Adrenal gland (tissue), 12 donors: ENCODE data around the gene HOXA13. TPM values are rescaled to one million over a fixed set of nuclear protein-coding genes. Genes with fewer than 3 reads are reported as not detected.

Experiments
- DNase-seq, 7 donors: peaks; one replicate each; pipeline ENCODE4 v3.0.0-alpha.2; 2019 to 2020
- H3K27ac ChIP-seq, 5 donors: fragments of 200-600 bp; sonication (generic) in 4 of 5; 1 replicate in 3 of 5; 2 replicates in 2 of 5; pipeline versions ENCODE4 v1.5.1 to v1.8.0; 2016 to 2020; ENCODE audit warnings: mild to moderate bottlenecking in 1 of 5
- H3K27me3 ChIP-seq: fragments of 200-600 bp; 2 replicates; pipeline ENCODE4 v1.8.0; 2021
- H3K36me3 ChIP-seq, 2 donors: fragments of 200-600 bp; replicated peaks in 1 of 2; 1 replicate in 1 of 2; 2 replicates in 1 of 2; pipeline versions ENCODE4 v1.5.1 to v1.8.0; 2018 to 2022
- H3K4me1 ChIP-seq, 2 donors: fragments of 200-600 bp; replicated peaks in 1 of 2; 1 replicate in 1 of 2; 2 replicates in 1 of 2; pipeline versions ENCODE4 v1.5.1 to v1.8.0; 2018 to 2021
- H3K4me3 ChIP-seq, 4 donors: fragments of 200-600 bp; sonication (generic) in 3 of 4; one replicate each; pipeline ENCODE4 v1.5.1; 2016 to 2018
- H3K9me3 ChIP-seq, 3 donors: fragments of 200-600 bp; sonication (generic) in 1 of 3; replicated peaks in 1 of 3; 1 replicate in 2 of 3; 2 replicates in 1 of 3; pipeline versions ENCODE4 v1.5.1 to v1.8.0; 2016 to 2021
- POLR2A ChIP-seq, 2 donors: fragments of 450-650 bp; IDR thresholded peaks; one replicate each; pipeline ENCODE4 v1.6.1; 2017; ENCODE audit warnings: antibody characterized with exemption in 2 of 2, mild to moderate bottlenecking in 2 of 2, moderate library complexity in 1 of 2
- WGBS, 4 donors: extraction: QIAGEN DNeasy Blood & Tissue Kit in 2 of 4; methylation state at CpG; one replicate each; pipeline versions ENCODE4 v1.1.5 to v1.1.7; 2013 to 2017; 5-methylcytosine and 5-hydroxymethylcytosine counted together
- intact Hi-C, 2 donors: fragments of 100-400 bp; cut with DNase I; formaldehyde crosslinking; loops; one replicate each; pipeline versions ENCODE4 v1.14.1 to v1.15.0; 2022 to 2023
- polyA plus RNA-seq, 3 donors: library from polyadenylated mRNA; stranded (reverse); fragments of 200-250 nt in 2 of 3; fragments of 350-450 nt in 1 of 3; fragmentation: Illumina TruSeq in 1 of 3; extraction: RNeasy Lipid Tissue Mini Kit (QIAGEN cat#74804) in 1 of 3; gene quantifications; one replicate each; pipeline ENCODE4 v1.2.3, GENCODE V29; 2013 to 2014
- total RNA-seq, 9 donors: library from RNA; depleted of rRNA in 4 of 9; stranded (reverse); fragments of >200 nt in 4 of 9; fragments of 120-200 nt in 1 of 9; fragmentation: NEBNext Ultra II Directional in 1 of 9; extraction: Animal tissue kit (Norgen Biotek cat#: 25700) in 1 of 9; gene quantifications; one replicate each; pipeline versions ENCODE4 v1.1.0 to v1.2.4, GENCODE V29; 2013 to 2023
- TF ChIP-seq, protein P1 (sequence below), 6 experiments: fragments of 450-650 bp in 4 of 6; fragments of 200-600 bp in 2 of 6; sonication (generic) in 1 of 6; IDR thresholded peaks; 1 replicate in 5 of 6; 2 replicates in 1 of 6; pipeline versions ENCODE4 v1.5.1 to v1.8.0; 2016 to 2021; ENCODE audit warnings: antibody characterized with exemption in 6 of 6, mild to moderate bottlenecking in 2 of 6, moderate library complexity in 1 of 6
- donor health status: healthy with polysubstance abuse.
- donor health status: Bipolar disorder and iron deficiency.
- donor health status: DM: yes; HTN: yes; CAD: no.
- donor health status: DM: no; HTN: no; CAD: no.
- donor health status: DM: no; HTN: no; CAD: no.
- donor health status: DM: yes; HTN: yes; CAD: no.

Gene HOXA13
- total and polyA plus RNA-seq, 12 donors = 0.17 to 1.4 (median 0.56) TPM; not detected in 1

DNA sequence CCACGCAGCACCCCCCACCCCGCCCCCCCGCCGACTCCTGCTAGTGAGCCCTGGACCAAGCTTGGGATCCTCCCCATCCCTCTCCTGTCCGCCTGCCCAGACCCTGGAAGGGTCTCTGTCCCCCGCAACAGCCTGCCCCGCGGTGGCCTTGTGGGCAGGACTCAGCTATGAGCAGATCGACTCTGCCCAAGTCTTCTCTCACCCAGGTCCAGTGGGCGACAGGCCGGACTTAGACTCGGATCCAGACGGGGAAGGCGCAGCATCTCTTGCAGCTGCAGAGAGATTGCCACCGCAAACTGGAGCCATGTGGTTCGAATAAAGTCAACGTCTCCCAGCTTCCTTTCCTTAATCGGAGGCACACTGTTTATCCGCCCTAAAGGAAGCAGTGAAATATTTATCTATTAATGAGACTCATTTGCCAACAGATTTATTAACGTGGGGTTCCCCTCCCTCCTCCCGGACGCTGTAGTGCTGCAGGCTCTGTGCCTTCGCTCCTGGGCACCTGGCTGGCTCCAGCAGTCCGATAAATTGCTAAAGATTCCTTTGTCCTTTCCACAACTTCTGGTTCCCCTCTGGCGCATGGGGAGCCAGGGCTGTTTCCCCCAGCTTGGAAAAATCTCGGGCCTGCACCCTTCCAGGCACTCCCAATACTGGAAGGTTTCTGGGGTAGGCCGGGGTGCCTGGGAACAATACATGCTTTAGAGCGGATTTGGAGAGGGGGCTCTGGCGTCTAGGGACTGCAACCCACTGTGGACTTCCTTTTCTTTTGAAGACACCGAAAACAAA is 42.8 kb downstream of the HOXA13 start:
- no peak for TF ChIP-seq POLR2A (IDR thresholded peaks at IDR 0.05)
- TF ChIP-seq, protein P1, sequence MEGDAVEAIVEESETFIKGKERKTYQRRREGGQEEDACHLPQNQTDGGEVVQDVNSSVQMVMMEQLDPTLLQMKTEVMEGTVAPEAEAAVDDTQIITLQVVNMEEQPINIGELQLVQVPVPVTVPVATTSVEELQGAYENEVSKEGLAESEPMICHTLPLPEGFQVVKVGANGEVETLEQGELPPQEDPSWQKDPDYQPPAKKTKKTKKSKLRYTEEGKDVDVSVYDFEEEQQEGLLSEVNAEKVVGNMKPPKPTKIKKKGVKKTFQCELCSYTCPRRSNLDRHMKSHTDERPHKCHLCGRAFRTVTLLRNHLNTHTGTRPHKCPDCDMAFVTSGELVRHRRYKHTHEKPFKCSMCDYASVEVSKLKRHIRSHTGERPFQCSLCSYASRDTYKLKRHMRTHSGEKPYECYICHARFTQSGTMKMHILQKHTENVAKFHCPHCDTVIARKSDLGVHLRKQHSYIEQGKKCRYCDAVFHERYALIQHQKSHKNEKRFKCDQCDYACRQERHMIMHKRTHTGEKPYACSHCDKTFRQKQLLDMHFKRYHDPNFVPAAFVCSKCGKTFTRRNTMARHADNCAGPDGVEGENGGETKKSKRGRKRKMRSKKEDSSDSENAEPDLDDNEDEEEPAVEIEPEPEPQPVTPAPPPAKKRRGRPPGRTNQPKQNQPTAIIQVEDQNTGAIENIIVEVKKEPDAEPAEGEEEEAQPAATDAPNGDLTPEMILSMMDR (IDR thresholded peaks at IDR 0.05) = no peak
- peak in 5 of 7 donors; percentile 16 to 56 (median 28) for DNase-seq
- Histone ChIP-seq H3K36me3 (no peaks in the 10 kb centered on the region), H3K27me3 (no peaks in the 10 kb centered on the region), H3K4me1 (peaks cover 12 to 25% of the 10 kb centered on the region in 2 donors), H3K27ac (peak overlapping the region in 3 of 5 donors; percentile 61 to 92 (median 91)), H3K9me3 (no peaks in the 10 kb centered on the region), H3K4me3 (peak overlapping the region in 2 of 4 donors; percentile 33 to 57)
- intact Hi-C loops = no loop called here
- WGBS, 4 donors = 38 to 70% (median 49%) methylated on average over 16 to 30 of the region's 30 CpGs

- 0 to 3% (median 1%) methylated on average over 22 to 33 of the region's 33 CpGs for WGBS, 4 donors
- Histone ChIP-seq H3K36me3 (no peaks in the 10 kb centered on the region), H3K4me3 (peak within 1 kb of the TSS in 2 of 4 donors; percentile 33 to 57), H3K4me1 (peaks cover 12 to 27% of the 10 kb centered on the region in 2 donors), H3K9me3 (no peaks in the 10 kb centered on the region), H3K27ac (peak within 1 kb of the TSS; percentile 28 to 92 (median 73)), H3K27me3 (no peaks in the 10 kb centered on the region)
- intact Hi-C loops = no loop called here
- TF ChIP-seq POLR2A (IDR thresholded peaks at IDR 0.05) = peak in 1 of 2 donors; percentile 35
- TF ChIP-seq, protein P1 (IDR thresholded peaks at IDR 0.05) = no peak
- DNase-seq = peak; percentile 83 to 92 (median 88)
Measured at GRCh38 chr7:27156508-27156898, 43.4 kb downstream of the HOXA13 start, which contains the start of gene HOXA7. TSS of gene HOXA7 (minus strand) at chr7:27156675. CDS start at chr7:27156545, 130 bp downstream.

DNA sequence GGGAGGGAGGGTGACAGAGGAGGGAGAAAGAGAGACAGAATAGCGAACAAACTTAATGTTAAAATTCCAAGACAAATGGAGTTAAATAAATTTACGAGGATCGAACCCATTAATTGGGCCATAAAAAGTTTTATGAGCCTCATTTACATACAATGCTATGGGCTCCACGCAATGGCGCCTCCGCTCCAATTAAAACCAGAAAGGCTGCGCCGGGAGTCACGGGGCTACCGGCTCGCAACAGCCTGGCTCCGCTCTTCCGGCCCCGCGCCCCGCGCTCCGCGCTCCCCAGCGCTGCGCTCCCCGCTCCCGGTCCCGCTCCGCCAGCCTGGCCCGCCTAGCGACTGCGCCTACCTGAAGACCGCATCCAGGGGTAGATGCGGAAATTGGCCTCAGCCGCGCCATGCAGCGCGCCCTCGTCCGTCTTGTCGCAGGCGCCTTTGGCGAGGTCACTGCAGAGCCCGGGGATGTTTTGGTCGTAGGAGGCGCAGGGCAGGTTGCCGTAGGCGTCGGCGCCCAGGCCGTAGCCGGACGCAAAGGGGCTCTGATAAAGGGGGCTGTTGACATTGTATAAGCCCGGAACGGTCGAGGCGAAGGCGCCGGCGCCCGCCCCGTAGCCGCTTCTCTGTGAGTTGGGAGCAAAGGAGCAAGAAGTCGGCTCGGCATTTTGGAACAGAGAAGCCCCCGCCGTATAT is 43.9 kb downstream of the HOXA13 start:
- Histone ChIP-seq H3K27ac (peak overlapping the region; percentile 28 to 92 (median 73)), H3K9me3 (no peaks in the 10 kb centered on the region), H3K4me1 (peaks cover 12 to 26% of the 10 kb centered on the region in 2 donors), H3K27me3 (no peaks in the 10 kb centered on the region), H3K4me3 (peak overlapping the region in 2 of 4 donors; percentile 33 to 57), H3K36me3 (no peaks in the 10 kb centered on the region)
- WGBS, 4 donors = 1 to 2% (median 1%) methylated on average over 9 to 63 of the region's 63 CpGs
- TF ChIP-seq POLR2A (IDR thresholded peaks at IDR 0.05) = peak in 1 of 2 donors; percentile 52
- TF ChIP-seq, protein P1 (IDR thresholded peaks at IDR 0.05) = no peak
- DNase-seq = peak; percentile 54 to 67 (median 63)
- intact Hi-C loops = no loop called here
